Bronchial epithelial cell (primary cell): ENCODE data around the gene SRRT. TPM values are rescaled to one million over a fixed set of nuclear protein-coding genes. Genes with fewer than 3 reads are reported as not detected.

ENCODE experiments used
- DNase-seq: peaks from one replicate; pipeline ENCODE4 v3.0.0-alpha.2; 2010; ENCODE audit warnings: low read depth
- FAIRE-seq: peaks from 2 replicates; lab custom pipeline; 2011; peaks lifted over from hg19 to GRCh38; lab: Jason Lieb, UNC
- H3K27me3 ChIP-seq: 2 replicates; pipeline ENCODE4 v1.5.1; 2011; ENCODE audit warnings: low read length; ENCODE audit not compliant: control insufficient read depth, insufficient read depth
- H3K36me3 ChIP-seq: 2 replicates; pipeline ENCODE4 v1.5.1; 2011; ENCODE audit warnings: low read length; ENCODE audit not compliant: control insufficient read depth, insufficient read depth
- H3K4me3 ChIP-seq: 2 replicates; pipeline ENCODE4 v1.5.1; 2011; ENCODE audit warnings: mild to moderate bottlenecking, low read depth, low read length, control low read depth
- total RNA-seq: library from RNA; depleted of rRNA; stranded (reverse); fragments of >200 nt; gene quantifications from 2 replicates; pipeline ENCODE4 v1.2.1, GENCODE V29; 2014
- TF ChIP-seq, protein P1 (sequence below): IDR thresholded peaks from 2 replicates; pipeline ENCODE4 v1.5.1; 2011; ENCODE audit warnings: mild to moderate bottlenecking, moderate library complexity, low read length, control low read depth, inconsistent platforms; ENCODE audit not compliant: insufficient read depth, severe bottlenecking

Gene SRRT
- total RNA-seq, 1 donor from 2014 or later = 26.9 TPM

DNA sequence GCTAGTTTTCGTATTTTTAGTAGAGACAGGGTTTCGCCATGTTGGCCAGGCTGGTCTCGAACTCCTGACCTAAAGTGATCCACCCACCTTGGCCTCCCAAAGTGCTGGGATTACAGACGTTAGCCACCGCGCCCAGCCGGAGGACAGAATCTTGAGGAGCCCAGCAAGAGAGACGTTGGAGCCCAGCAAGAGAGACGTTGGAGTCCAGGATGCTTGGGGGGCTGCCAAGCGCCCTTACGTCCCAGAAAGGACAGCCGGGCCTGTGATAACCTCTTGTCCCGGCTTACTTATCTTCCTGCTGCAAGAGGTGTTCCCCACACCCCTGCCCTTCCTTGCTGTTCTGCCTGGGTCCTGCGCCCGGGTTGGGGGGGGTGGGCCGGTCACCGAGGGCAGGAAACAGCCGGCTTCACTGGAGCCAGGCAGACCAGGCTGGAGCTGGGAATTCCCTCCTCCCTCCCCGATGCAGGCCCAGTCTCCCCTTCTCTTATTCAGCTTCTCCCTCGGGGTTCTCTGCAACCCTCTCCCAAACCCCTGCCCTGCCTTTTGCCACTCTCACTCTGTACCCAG, 45.7 kb upstream of the SRRT start:
- H3K36me3 ChIP-seq = no peaks in the 10 kb centered on the region
- FAIRE-seq (no peak), DNase-seq (no peak)
- no peaks in the 10 kb centered on the region for H3K27me3 ChIP-seq
- H3K4me3 ChIP-seq = no peak overlapping the region
- TF ChIP-seq, protein P1, sequence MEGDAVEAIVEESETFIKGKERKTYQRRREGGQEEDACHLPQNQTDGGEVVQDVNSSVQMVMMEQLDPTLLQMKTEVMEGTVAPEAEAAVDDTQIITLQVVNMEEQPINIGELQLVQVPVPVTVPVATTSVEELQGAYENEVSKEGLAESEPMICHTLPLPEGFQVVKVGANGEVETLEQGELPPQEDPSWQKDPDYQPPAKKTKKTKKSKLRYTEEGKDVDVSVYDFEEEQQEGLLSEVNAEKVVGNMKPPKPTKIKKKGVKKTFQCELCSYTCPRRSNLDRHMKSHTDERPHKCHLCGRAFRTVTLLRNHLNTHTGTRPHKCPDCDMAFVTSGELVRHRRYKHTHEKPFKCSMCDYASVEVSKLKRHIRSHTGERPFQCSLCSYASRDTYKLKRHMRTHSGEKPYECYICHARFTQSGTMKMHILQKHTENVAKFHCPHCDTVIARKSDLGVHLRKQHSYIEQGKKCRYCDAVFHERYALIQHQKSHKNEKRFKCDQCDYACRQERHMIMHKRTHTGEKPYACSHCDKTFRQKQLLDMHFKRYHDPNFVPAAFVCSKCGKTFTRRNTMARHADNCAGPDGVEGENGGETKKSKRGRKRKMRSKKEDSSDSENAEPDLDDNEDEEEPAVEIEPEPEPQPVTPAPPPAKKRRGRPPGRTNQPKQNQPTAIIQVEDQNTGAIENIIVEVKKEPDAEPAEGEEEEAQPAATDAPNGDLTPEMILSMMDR = no peak

DNA sequence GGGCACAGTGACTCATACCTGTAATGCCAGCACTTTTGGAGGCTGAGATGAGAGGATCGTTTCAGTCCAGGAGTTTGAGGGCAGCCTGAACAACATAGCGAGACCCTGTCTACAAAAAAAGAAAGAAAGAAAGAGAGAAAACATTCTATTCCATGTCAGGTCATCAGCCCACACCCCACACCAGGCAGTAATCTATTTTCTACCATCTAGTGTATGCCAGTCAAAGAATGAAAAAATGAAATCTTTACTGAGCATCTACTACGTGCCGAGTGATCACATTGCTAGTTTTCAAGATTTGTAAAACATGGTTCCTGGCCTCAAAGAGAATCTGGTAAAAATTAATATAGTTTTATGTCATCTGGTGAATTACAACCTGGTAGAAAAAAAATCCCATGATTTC, 44.5 kb upstream of the SRRT start:
- no peak for FAIRE-seq
- TF ChIP-seq, protein P1 = no peak
- no peak for DNase-seq
- Histone ChIP-seq H3K36me3 (no peaks in the 10 kb centered on the region), H3K27me3 (no peaks in the 10 kb centered on the region), H3K4me3 (no peak overlapping the region)

DNA sequence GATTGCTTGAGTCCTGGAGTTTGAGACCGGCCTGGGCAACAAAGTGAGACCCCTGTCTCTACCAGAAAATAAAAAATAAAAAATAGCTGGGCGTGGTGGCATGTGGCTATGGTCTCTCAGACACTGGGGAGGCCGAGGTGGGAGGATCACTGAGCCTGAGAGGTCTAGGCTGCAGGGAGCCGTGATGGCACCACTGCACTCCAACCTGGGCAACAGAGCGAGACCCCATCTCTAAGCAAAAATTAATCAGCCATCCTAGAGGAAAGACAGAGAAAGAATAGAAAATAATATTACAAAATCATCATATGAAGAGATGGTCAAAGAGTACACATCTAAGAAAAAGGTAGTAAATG, 42.6 kb upstream of the SRRT start:
- no peak overlapping the region for H3K4me3 ChIP-seq
- FAIRE-seq = no peak
- no peak for DNase-seq
- H3K27me3 ChIP-seq = no peaks in the 10 kb centered on the region
- H3K36me3 ChIP-seq = no peaks in the 10 kb centered on the region
- TF ChIP-seq, protein P1 = no peak

DNA sequence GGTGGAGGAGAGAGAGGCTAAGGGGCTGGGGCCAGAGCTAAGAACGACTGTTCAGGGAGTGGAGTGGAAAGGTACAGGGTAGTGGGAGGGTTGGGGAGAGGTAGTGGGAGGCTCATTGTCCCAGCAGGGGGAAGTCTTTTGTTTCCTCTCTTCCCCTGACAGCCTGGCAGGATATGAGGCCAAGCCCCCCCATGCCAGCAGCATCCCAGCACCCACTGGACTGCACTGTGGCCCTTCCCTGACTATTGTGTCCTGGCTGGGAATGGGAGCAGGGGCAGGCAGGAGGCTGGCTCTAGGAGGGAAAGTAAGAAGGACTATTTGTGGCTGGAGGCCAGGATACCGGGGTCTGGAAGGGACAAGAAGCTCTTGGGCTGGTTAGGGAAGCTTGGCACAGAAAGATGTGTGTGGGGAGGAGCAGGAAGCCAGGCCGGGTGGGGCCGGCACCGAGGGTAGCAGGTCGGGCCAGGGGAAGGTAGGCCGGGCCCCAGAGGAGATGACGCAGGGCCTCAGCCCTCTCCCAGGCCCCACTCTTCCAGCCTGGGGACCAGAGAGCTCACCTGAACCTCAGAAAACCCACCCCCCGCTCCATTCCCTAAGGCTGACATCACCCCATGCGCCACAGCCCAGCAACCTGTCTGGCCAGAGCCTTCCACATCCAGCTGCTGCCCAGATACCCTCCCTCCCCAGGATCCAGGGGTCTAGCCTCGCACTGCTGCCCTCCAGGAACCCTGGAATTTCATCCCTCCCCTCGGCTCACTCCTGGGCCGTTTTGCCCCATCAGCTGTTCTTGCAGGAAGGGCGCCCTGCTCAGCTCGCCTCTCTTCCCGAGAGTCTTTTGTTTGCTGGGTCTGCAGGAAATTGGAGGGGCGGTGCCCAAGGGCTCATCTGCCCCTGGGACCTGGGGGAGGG, 38.7 kb upstream of the SRRT start:
- TF ChIP-seq, protein P1 = no peak
- DNase-seq (peak; percentile 78), FAIRE-seq (no peak)
- H3K4me3 ChIP-seq = no peak overlapping the region
- no peaks in the 10 kb centered on the region for H3K27me3 ChIP-seq
- no peaks in the 10 kb centered on the region for H3K36me3 ChIP-seq

DNA sequence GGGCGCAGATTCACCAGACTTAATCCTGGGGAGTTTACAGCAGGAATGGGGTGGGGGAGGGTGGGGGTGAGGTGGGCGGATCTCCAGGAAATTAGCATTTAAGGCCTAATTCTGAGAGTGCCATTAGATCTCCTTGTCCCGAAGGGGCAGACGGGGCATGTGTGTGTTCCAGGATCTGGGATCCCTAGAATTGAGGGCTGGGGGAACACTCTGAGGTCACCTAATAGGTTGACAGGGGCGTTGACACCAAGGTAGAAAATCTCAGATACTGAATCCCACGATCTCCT, 38.1 kb upstream of the SRRT start:
- no peaks in the 10 kb centered on the region for H3K27me3 ChIP-seq
- TF ChIP-seq, protein P1 = no peak
- no peak for FAIRE-seq
- DNase-seq = no peak
- peak overlapping the region; percentile 24 for H3K4me3 ChIP-seq
- no peaks in the 10 kb centered on the region for H3K36me3 ChIP-seq
